Ascending aorta (tissue), 2 donors: ENCODE results near the gene RAD51B. TPM values are rescaled to one million over a fixed set of nuclear protein-coding genes. Genes with fewer than 3 reads are reported as not detected.
A peak's percentile ranks its signal among the peaks of the same experiment; 100 is the strongest.

Source experiments
- DNase-seq, 2 donors: peaks; one replicate each; pipeline ENCODE4 v3.0.0-alpha.2; 2019; ENCODE audit warnings: low spot score in 2 of 2
- H3K27ac ChIP-seq, 2 donors: fragments of 200-600 bp; sonication (generic); one replicate each; pipeline ENCODE4 v1.5.1; 2016 to 2017; ENCODE audit warnings: mild to moderate bottlenecking in 1 of 2
- H3K27me3 ChIP-seq: fragments of 200-600 bp; sonication (generic); one replicate; pipeline ENCODE4 v1.5.1; 2017
- H3K36me3 ChIP-seq, 2 donors: fragments of 200-600 bp; sonication (generic); one replicate each; pipeline ENCODE4 v1.5.1; 2016
- H3K4me1 ChIP-seq, 2 donors: fragments of 200-600 bp; sonication (generic); one replicate each; pipeline ENCODE4 v1.5.1; 2016 to 2017; ENCODE audit warnings: mild to moderate bottlenecking in 1 of 2
- H3K4me3 ChIP-seq, 2 donors: fragments of 200-600 bp; sonication (generic); one replicate each; pipeline ENCODE4 v1.5.1; 2016 to 2017; ENCODE audit warnings: mild to moderate bottlenecking in 1 of 2
- H3K9me3 ChIP-seq, 2 donors: fragments of 200-600 bp; sonication (generic); one replicate each; pipeline ENCODE4 v1.5.1; 2016
- intact Hi-C: fragments of 100-400 bp; cut with DNase I; formaldehyde crosslinking; loops from one replicate; pipeline ENCODE4 v1.15.1; 2023
- total RNA-seq: library from RNA; depleted of rRNA; stranded (reverse); fragments of >200 nt; gene quantifications from one replicate; pipeline ENCODE4 v1.1.0, GENCODE V29; 2016
- TF ChIP-seq, protein P1 (sequence below), 3 experiments: fragments of 200-600 bp in 2 of 3; fragments of 450-650 bp in 1 of 3; sonication (generic) in 2 of 3; IDR thresholded peaks; one replicate each; pipeline ENCODE4 v1.5.1; 2016 to 2019; ENCODE audit warnings: antibody characterized with exemption in 3 of 3, mild to moderate bottlenecking in 1 of 3, moderate library complexity in 1 of 3

RAD51B gene
- total RNA-seq, 1 donor from 2014 or later: not detected

DNA sequence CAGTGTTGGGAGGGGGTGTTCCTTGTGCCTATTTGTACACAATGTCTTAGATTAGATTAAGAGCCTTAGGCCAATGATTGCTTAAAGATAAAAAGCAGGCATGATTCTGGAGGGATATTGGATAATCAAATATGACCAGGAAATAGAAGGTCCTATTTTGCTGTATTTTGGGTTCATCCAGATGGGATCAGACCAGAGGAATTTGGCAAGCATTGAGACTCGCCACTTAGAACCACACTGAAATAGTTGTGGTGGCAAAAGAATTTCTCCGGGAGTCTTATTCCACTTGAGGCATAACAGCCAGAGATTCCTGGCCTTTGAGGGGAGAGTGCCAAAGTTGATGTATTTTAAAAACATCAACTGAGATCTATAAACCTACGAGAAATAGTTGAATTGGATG, 327.2 kb downstream of the RAD51B start:
- no peak overlapping the region for H3K4me3 ChIP-seq
- intact Hi-C loops: loop anchor here (10.0 kb wide), 2 partner anchors 88 to 398 kb away; no protein-coding TSS in a partner anchor
- TF ChIP-seq, protein P1, sequence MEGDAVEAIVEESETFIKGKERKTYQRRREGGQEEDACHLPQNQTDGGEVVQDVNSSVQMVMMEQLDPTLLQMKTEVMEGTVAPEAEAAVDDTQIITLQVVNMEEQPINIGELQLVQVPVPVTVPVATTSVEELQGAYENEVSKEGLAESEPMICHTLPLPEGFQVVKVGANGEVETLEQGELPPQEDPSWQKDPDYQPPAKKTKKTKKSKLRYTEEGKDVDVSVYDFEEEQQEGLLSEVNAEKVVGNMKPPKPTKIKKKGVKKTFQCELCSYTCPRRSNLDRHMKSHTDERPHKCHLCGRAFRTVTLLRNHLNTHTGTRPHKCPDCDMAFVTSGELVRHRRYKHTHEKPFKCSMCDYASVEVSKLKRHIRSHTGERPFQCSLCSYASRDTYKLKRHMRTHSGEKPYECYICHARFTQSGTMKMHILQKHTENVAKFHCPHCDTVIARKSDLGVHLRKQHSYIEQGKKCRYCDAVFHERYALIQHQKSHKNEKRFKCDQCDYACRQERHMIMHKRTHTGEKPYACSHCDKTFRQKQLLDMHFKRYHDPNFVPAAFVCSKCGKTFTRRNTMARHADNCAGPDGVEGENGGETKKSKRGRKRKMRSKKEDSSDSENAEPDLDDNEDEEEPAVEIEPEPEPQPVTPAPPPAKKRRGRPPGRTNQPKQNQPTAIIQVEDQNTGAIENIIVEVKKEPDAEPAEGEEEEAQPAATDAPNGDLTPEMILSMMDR (IDR thresholded peaks at IDR 0.05): no peak
- no peaks in the 10 kb centered on the region for H3K36me3 ChIP-seq
- no peak for DNase-seq
- peak overlapping the region; percentile 12 to 22 for H3K27ac ChIP-seq
- H3K9me3 ChIP-seq: peaks cover 0 to 19% of the 10 kb centered on the region in 2 donors
- H3K4me1 ChIP-seq: peaks cover 0 to 18% of the 10 kb centered on the region in 2 donors
- H3K27me3 ChIP-seq: no peaks in the 10 kb centered on the region

DNA sequence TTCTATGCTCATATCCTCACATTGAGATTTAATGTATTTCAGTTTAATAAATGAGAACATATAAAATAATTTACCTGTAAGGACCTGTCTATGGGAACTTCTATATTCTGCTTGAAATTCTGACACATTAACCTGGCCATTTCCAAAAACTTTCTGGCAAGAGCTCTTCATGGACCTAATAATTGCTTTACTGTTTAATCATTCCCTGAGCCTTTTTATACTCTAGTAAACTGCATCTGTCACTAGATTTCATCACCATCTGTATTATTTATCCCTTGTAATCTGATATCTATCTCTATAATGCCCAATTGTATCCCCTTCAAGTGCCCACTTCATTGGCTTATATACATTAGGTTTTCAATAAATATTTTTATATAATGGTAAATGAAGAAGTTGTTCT, 327.7 kb downstream of the RAD51B start:
- Histone ChIP-seq H3K9me3 (peaks cover 0 to 19% of the 10 kb centered on the region in 2 donors), H3K27ac (peak overlapping the region; percentile 4 to 12), H3K36me3 (no peaks in the 10 kb centered on the region), H3K27me3 (no peaks in the 10 kb centered on the region), H3K4me1 (peaks cover 0 to 15% of the 10 kb centered on the region in 2 donors), H3K4me3 (no peak overlapping the region)
- TF ChIP-seq, protein P1 (IDR thresholded peaks at IDR 0.05): no peak
- no peak for DNase-seq
- intact Hi-C loops: loop anchor here (10.0 kb wide), 2 partner anchors 87 to 397 kb away; no protein-coding TSS in a partner anchor

DNA sequence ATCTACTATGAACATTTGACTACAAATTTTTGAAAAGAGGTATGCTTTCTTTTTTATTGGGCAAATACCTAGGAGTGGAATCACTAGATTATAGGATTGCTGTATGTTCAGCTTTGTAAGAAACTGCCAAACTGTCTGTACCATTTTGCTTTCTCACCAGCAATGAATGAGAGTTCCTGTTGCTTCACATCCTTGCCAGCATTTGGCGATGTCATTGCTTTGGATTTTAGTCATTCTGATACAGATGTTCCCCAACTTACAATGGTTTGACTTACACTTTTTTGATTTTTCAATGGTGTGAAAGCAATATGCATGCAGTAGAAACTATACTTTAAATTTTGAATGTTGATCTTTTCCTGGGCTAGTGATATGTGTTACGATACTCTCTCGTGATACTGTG, 328.7 kb downstream of the RAD51B start:
- no peak for DNase-seq
- Histone ChIP-seq H3K27me3 (no peaks in the 10 kb centered on the region), H3K9me3 (peaks cover 0 to 19% of the 10 kb centered on the region in 2 donors), H3K27ac (no peak overlapping the region), H3K4me3 (no peak overlapping the region), H3K36me3 (no peaks in the 10 kb centered on the region), H3K4me1 (peaks cover 0 to 14% of the 10 kb centered on the region in 2 donors)
- intact Hi-C loops: loop anchor here (10.0 kb wide), 2 partner anchors 87 to 397 kb away; no protein-coding TSS in a partner anchor
- TF ChIP-seq, protein P1 (IDR thresholded peaks at IDR 0.05): no peak

DNA sequence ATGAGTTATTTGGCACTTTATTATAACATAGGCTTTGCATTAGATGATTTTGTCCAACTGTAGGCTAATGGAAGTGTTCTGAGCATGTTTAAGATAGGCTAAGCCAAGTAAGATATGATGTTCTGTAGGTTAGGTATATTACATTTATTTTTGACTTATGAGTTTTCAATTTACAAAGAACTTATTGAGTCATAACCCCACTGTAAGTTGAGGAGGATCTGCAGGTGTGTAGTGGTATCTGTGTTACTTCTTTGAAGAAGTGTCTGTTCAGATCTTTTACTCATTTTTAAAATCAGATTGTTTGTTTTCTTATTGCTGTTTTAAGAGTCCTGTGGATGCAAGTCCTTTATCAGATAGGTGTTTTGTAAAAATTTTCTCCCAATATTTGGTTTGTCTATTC, 329.2 kb downstream of the RAD51B start:
- H3K27me3 ChIP-seq: no peaks in the 10 kb centered on the region
- TF ChIP-seq, protein P1 (IDR thresholded peaks at IDR 0.05): no peak
- H3K36me3 ChIP-seq: no peaks in the 10 kb centered on the region
- intact Hi-C loops: loop anchor here (10.0 kb wide), 2 partner anchors 86 to 396 kb away; no protein-coding TSS in a partner anchor
- no peak overlapping the region for H3K27ac ChIP-seq
- H3K4me1 ChIP-seq: peaks cover 0 to 9% of the 10 kb centered on the region in 2 donors
- DNase-seq: no peak
- peaks cover 0 to 19% of the 10 kb centered on the region in 2 donors for H3K9me3 ChIP-seq
- H3K4me3 ChIP-seq: no peak overlapping the region

DNA sequence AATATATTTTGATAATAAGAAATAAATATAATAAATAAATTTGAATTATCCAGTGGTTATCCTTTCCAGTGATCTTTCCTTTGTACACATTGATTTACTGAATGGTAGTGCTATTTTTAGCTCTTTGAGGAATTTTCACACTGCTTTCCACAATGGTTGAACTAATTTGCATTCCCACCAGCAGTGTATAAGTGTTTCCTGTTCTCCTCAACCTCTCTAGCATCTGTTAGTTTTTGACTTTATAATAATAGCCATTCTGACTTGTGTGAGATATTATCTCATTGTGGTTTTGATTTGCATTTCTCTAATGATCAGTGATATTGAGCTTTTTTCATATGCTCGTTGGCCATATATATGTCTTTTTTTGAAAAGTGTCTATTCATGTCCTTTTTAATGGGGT, 333.7 kb downstream of the RAD51B start:
- no peak for DNase-seq
- intact Hi-C loops: no loop called here
- Histone ChIP-seq H3K4me3 (no peak overlapping the region), H3K9me3 (peaks cover 0 to 22% of the 10 kb centered on the region in 2 donors), H3K27me3 (no peaks in the 10 kb centered on the region), H3K27ac (no peak overlapping the region), H3K36me3 (no peaks in the 10 kb centered on the region), H3K4me1 (no peaks in the 10 kb centered on the region)
- TF ChIP-seq, protein P1 (IDR thresholded peaks at IDR 0.05): no peak

DNA sequence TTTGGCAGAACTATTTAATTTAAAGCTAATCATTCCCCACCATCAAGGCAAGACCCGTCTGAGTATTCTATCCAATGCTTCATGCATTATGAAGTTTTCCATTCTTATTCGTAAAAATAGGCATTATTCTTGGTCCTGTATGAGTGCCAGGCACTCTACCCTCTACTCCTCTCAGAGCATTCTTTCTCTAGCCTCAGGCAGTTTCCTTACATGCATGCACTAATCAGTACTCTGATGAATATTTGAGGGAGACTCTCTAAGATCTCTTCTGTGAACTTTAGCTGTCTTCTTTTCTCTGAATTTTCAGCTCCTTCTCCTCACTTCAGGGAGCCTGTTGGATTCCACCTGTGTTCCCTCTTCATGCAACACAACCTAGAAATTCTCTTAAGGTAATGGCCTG, 334.7 kb downstream of the RAD51B start:
- TF ChIP-seq, protein P1 (IDR thresholded peaks at IDR 0.05): no peak
- Histone ChIP-seq H3K27me3 (no peaks in the 10 kb centered on the region), H3K4me1 (no peaks in the 10 kb centered on the region), H3K9me3 (peaks cover 0 to 14% of the 10 kb centered on the region in 2 donors), H3K36me3 (no peaks in the 10 kb centered on the region), H3K4me3 (no peak overlapping the region), H3K27ac (no peak overlapping the region)
- no peak for DNase-seq
- intact Hi-C loops: no loop called here
